Left ventricle myocardium inferior (tissue), 1 donor: ENCODE data around the gene BCL7C. TPM values are rescaled to one million over a fixed set of nuclear protein-coding genes. Genes with fewer than 3 reads are reported as not detected.

Experiments used
- DNase-seq: peaks from one replicate; pipeline ENCODE4 v3.0.0-alpha.2; 2020
- H3K27ac ChIP-seq: fragments of 200-600 bp; replicated peaks from 2 replicates; pipeline ENCODE4 v1.8.0; 2021
- H3K27me3 ChIP-seq: fragments of 200-600 bp; 2 replicates; pipeline ENCODE4 v1.8.0; 2021; ENCODE audit warnings: low read depth
- H3K36me3 ChIP-seq: fragments of 200-600 bp; 2 replicates; pipeline ENCODE4 v1.8.0; 2021
- H3K4me1 ChIP-seq: fragments of 200-600 bp; 2 replicates; pipeline ENCODE4 v1.8.0; 2021
- H3K4me3 ChIP-seq: fragments of 200-600 bp; 2 replicates; pipeline ENCODE4 v1.8.0; 2021; ENCODE audit warnings: mild to moderate bottlenecking, moderate library complexity
- H3K9me3 ChIP-seq: fragments of 200-600 bp; replicated peaks from 2 replicates; pipeline ENCODE4 v1.8.0; 2021
- intact Hi-C: fragments of 100-400 bp; cut with micrococcal nuclease; formaldehyde crosslinking; loops from one replicate; pipeline ENCODE4 v1.11.0; 2022
- total RNA-seq: library from RNA; stranded (reverse); fragmentation: NEBNext Ultra II Directional; extraction: Animal tissue kit (Norgen Biotek cat#: 25700); gene quantifications from one replicate; pipeline ENCODE4 v1.2.1, GENCODE V29; 2021
- TF ChIP-seq, protein P1 (sequence below): fragments of 200-600 bp; IDR thresholded peaks from 2 replicates; pipeline ENCODE4 v1.8.0; 2021; ENCODE audit warnings: antibody characterized with exemption, mild to moderate bottlenecking, borderline replicate concordance
- donor health status: DM: no; HTN: yes; CAD: no; lungs with severe emphysema.

The BCL7C gene
- total RNA-seq, 1 donor from 2014 or later: 25.2 TPM

DNA sequence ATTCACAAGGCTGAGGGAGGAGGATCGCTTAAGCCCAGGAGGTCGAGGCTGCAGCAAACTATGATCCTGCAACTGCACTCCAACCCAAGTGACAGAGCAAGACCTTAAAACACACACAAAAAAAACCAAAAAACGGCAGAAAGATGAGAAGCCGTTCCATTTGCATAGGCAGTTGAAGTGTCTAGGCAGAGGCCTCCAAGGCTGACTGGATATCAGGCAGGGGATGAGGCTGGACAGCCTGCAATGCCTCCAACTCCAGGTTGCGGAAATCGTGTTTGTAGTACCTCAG is 27.5 kb upstream of the BCL7C start:
- Histone ChIP-seq H3K4me3 (peak overlapping the region; percentile 84), H3K4me1 (peaks cover 32% of the 10 kb centered on the region), H3K36me3 (no peaks in the 10 kb centered on the region), H3K9me3 (no peaks in the 10 kb centered on the region), H3K27ac (peak overlapping the region; percentile 96), H3K27me3 (no peaks in the 10 kb centered on the region)
- TF ChIP-seq, protein P1, sequence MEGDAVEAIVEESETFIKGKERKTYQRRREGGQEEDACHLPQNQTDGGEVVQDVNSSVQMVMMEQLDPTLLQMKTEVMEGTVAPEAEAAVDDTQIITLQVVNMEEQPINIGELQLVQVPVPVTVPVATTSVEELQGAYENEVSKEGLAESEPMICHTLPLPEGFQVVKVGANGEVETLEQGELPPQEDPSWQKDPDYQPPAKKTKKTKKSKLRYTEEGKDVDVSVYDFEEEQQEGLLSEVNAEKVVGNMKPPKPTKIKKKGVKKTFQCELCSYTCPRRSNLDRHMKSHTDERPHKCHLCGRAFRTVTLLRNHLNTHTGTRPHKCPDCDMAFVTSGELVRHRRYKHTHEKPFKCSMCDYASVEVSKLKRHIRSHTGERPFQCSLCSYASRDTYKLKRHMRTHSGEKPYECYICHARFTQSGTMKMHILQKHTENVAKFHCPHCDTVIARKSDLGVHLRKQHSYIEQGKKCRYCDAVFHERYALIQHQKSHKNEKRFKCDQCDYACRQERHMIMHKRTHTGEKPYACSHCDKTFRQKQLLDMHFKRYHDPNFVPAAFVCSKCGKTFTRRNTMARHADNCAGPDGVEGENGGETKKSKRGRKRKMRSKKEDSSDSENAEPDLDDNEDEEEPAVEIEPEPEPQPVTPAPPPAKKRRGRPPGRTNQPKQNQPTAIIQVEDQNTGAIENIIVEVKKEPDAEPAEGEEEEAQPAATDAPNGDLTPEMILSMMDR: no peak
- intact Hi-C loops: no loop called here
- no peak for DNase-seq

DNA sequence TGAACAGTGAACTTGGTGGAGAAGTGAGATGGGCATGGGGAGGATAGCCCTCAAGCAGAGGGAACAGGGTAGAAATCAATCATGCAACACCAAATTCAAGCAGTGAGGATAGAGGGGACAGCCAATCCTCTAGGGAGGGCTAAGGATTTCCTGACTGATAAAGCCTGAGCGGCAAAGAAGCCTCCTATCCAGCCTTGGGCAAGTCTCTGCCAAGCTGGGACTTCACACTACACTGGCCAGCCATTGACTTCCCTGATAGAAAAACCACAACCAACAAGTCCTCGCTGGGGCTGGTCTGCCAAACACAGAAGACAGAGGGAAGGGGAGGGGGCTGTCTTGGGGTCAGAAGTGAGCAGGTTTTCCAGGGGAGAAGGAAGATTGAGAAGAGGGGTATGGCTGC is 27.0 kb upstream of the BCL7C start:
- Histone ChIP-seq H3K4me1 (peaks cover 32% of the 10 kb centered on the region), H3K27ac (no peak overlapping the region), H3K36me3 (no peaks in the 10 kb centered on the region), H3K27me3 (no peaks in the 10 kb centered on the region), H3K9me3 (no peaks in the 10 kb centered on the region), H3K4me3 (no peak overlapping the region)
- intact Hi-C loops: no loop called here
- TF ChIP-seq, protein P1: no peak
- DNase-seq: no peak

DNA sequence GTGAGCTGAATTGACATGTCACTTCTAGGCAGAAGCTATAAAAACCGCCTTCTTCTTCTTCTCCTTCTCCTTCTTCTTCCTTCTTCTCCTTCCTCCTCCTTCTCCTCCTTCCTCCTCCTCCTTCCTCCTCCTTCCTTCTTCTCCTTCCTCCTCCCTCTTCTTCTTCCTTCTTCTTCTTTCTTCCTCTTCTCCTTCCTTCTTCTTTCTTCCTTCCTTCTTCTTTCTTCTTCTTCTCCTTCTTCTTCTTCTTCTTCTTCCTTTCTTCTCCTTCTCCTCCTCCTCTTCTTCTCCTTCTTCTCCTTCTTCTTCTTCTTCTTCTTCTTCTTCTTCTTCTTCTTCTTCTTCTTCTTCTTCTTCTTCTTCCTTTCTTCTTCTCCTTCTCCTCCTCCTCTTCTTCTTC is 24.7 kb upstream of the BCL7C start:
- Histone ChIP-seq H3K9me3 (no peaks in the 10 kb centered on the region), H3K36me3 (no peaks in the 10 kb centered on the region), H3K4me3 (no peak overlapping the region), H3K27me3 (no peaks in the 10 kb centered on the region), H3K4me1 (peaks cover 16% of the 10 kb centered on the region), H3K27ac (no peak overlapping the region)
- TF ChIP-seq, protein P1: no peak
- DNase-seq: no peak
- intact Hi-C loops: no loop called here

DNA sequence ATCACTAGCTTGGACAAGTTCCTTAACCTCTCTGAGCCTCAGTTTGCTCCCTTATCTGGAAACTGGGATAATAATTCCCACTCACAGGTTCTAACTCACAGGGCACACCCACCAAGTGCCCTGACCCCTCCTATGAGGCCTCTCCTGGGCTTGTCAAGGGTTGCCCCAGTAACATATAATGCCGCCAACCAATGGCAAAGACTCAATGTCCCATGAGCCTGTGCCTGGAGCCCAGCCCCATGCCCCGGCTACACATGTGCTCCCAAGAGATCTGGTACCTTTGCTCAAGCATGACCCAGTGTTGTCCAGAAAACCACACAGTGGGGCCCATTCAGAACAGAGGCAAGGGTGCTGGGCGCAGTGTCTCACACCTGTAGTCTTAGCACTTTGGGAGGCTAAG is 21.0 kb upstream of the BCL7C start:
- no peaks in the 10 kb centered on the region for H3K36me3 ChIP-seq
- no peaks in the 10 kb centered on the region for H3K27me3 ChIP-seq
- DNase-seq: no peak
- H3K4me1 ChIP-seq: no peaks in the 10 kb centered on the region
- TF ChIP-seq, protein P1: no peak
- no peak overlapping the region for H3K27ac ChIP-seq
- intact Hi-C loops: no loop called here
- no peaks in the 10 kb centered on the region for H3K9me3 ChIP-seq
- no peak overlapping the region for H3K4me3 ChIP-seq

DNA sequence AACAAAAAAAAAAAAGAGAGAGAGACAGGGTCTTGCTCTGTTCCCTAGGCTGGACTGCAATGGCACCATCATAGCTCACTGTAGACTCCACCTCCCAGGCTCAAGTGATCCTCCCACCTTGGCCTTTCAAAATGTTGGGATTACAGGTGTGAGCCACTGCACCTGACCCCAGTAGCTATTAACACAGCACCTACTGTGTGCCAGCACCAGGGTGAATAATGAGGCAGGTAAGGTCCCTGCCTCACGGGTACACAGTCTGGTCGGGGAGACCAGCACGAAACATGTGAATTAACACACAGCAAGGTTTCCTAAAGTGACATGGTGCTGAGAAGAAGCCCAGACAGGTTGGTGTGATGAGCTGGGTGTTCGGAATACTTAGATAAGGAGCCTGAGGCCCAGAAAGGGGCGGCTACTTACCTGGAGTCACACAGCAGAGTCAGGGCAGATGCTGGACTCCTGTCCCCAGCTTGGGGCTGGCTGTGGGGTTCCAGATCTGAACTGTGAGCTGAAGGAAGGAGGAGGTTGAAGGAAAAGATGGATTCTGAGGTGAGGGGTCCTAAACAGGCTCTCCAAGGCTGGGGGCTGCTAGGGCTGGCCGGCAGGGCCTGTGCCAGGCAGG is 19.0 kb upstream of the BCL7C start:
- intact Hi-C loops: no loop called here

More for the DNA sequence above, 19.0 kb upstream of the BCL7C start:
- Histone ChIP-seq H3K4me1 (no peaks in the 10 kb centered on the region), H3K9me3 (no peaks in the 10 kb centered on the region), H3K27ac (no peak overlapping the region), H3K4me3 (no peak overlapping the region), H3K36me3 (no peaks in the 10 kb centered on the region), H3K27me3 (no peaks in the 10 kb centered on the region)
- DNase-seq: no peak
- TF ChIP-seq, protein P1: no peak
